OCI-LY7 (cell line): ENCODE measurements around the gene UTS2R. TPM values are rescaled to one million over a fixed set of nuclear protein-coding genes. Genes with fewer than 3 reads are reported as not detected.

ENCODE experiments used
- BruUV-seq: library from RNA; stranded (reverse); fragments of 400-500 nt; replicated peaks from 2 replicates; lab custom pipeline; 2021; lab: Mats Ljungman, UMichigan
- CTCF ChIA-PET: fragments of 300-600 bp; sonication (Branson Sonifier 250); formaldehyde crosslinking; loops from one replicate; lab custom pipeline; 2022; ENCODE audit warnings: antibody characterized with exemption; ENCODE audit not compliant: unreplicated experiment; lab: Charles Lee
- POLR2A ChIA-PET: fragments of 300-600 bp; sonication (Branson Sonifier 250); formaldehyde crosslinking; loops from one replicate; lab custom pipeline; 2022; ENCODE audit warnings: antibody characterized with exemption; lab: Charles Lee
- DNase-seq: peaks from one replicate; pipeline ENCODE4 v3.0.0-alpha.2; 2015; ENCODE audit warnings: low spot score
- H2AFZ ChIP-seq: fragments of 200-600 bp; sonication (generic), shearing (Covaris generic); 2 replicates; pipeline ENCODE4 v1.6.1; 2014; ENCODE audit warnings: mild to moderate bottlenecking, antibody characterized with exemption, low read length, moderate library complexity
- H3K27ac ChIP-seq: fragments of 200-600 bp; sonication (generic); 2 replicates; pipeline ENCODE4 v1.5.1; 2014; ENCODE audit warnings: mixed run types, low read depth, mild to moderate bottlenecking, moderate library complexity, low read length, inconsistent platforms; ENCODE audit not compliant: poor library complexity, severe bottlenecking
- H3K36me3 ChIP-seq: fragments of 200-600 bp; sonication (generic); 2 replicates; pipeline ENCODE4 v1.6.1; 2014; ENCODE audit warnings: mild to moderate bottlenecking, antibody characterized with exemption, low read length, moderate library complexity, mixed read lengths; ENCODE audit not compliant: insufficient read depth
- H3K4me1 ChIP-seq: fragments of 200-600 bp; sonication (generic); 2 replicates; pipeline ENCODE4 v1.5.1; 2014; ENCODE audit warnings: mild to moderate bottlenecking, low read length; ENCODE audit not compliant: insufficient read depth, poor library complexity, severe bottlenecking
- H3K4me2 ChIP-seq: fragments of 200-600 bp; sonication (generic); 2 replicates; pipeline ENCODE4 v1.6.1; 2014; ENCODE audit warnings: mild to moderate bottlenecking, low read length
- H3K4me3 ChIP-seq: fragments of 200-600 bp; sonication (generic); 2 replicates; pipeline ENCODE4 v1.5.1; 2014; ENCODE audit warnings: mild to moderate bottlenecking, low read depth, low read length; ENCODE audit not compliant: poor library complexity, severe bottlenecking
- H3K79me2 ChIP-seq: fragments of 200-600 bp; sonication (generic); 2 replicates; pipeline ENCODE4 v1.6.1; 2016; ENCODE audit warnings: low read depth, mild to moderate bottlenecking, low read length, moderate library complexity, mixed read lengths; ENCODE audit not compliant: insufficient read depth
- H3K9me2 ChIP-seq: fragments of 200-600 bp; sonication (generic); 2 replicates; pipeline ENCODE4 v1.6.1; 2016; ENCODE audit warnings: mild to moderate bottlenecking, low read length, mixed read lengths; ENCODE audit not compliant: insufficient read depth
- H3K9me3 ChIP-seq: fragments of 200-600 bp; sonication (generic); 2 replicates; pipeline ENCODE4 v1.6.1; 2014; ENCODE audit warnings: mild to moderate bottlenecking, mixed run types, low read length, mixed read lengths
- H4K20me1 ChIP-seq: fragments of 200-600 bp; sonication (generic); 2 replicates; pipeline ENCODE4 v1.6.1; 2014; ENCODE audit warnings: mild to moderate bottlenecking, antibody characterized with exemption, low read length, moderate library complexity, mixed read lengths; ENCODE audit not compliant: insufficient read depth
- CTCF ChIP-seq: fragments of 200-600 bp; sonication (generic); conservative IDR thresholded peaks from 2 replicates; pipeline ENCODE4 v1.5.1; 2014; ENCODE audit warnings: mild to moderate bottlenecking, antibody characterized with exemption, low read length, moderate library complexity, mixed read lengths
- EZH2phosphoT487 ChIP-seq: fragments of 200-600 bp; sonication (generic); IDR thresholded peaks from 2 replicates; pipeline ENCODE4 v1.6.1; 2018; ENCODE audit warnings: low read depth, borderline replicate concordance, mild to moderate bottlenecking, mixed run types, antibody characterized with exemption, low read length, moderate library complexity, mixed read lengths
- intact Hi-C: fragments of 100-400 bp; cut with micrococcal nuclease; formaldehyde crosslinking; loops from one replicate; pipeline ENCODE4 v1.10.0; 2022; ENCODE audit not compliant: unreplicated experiment
- total RNA-seq, 2 experiments: library from RNA; depleted of rRNA in 1 of 2; stranded (reverse); fragments of >200 nt in 1 of 2; shearing (Covaris generic) in 1 of 2; gene quantifications; 2 replicates each; pipeline ENCODE4 v1.2.3, GENCODE V29; 2014 to 2022

UTS2R gene
- total RNA-seq, 2 experiments from 2014 or later: 17.4 to 36.3 TPM

DNA sequence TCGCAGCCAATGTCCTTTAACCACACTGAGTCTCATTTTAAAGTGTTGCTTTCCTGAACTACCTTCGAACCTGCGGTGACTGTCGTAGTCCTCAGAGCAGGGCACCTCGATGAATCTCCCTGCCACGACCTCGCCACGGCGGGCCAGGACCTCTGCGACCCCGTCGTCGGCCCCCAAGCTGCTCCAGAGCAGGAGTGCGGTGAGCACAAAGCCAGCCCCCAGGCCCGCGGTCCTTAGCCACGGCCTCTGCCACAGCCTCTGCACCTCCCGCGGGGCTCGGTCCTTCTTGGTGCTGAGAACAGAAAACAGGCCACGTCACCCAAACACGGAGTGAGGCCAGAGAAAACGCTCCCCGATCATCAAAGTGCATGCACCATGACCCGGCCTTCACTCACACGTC, 43.8 kb downstream of the UTS2R start:
- H3K9me2 ChIP-seq: no peaks in the 10 kb centered on the region
- peaks cover 27% of the 10 kb centered on the region; the same call in 1 of the 2 replicates for H3K79me2 ChIP-seq
- peaks cover 20% of the 10 kb centered on the region for H3K4me1 ChIP-seq
- H2AFZ ChIP-seq: no peak overlapping the region
- no peak overlapping the region for H3K27ac ChIP-seq
- no peak overlapping the region for H3K4me2 ChIP-seq
- intact Hi-C loops: loop anchor here (5.0 kb wide), 3 partner anchors 42 to 183 kb away; partner anchors contain the start of gene NARF
- no peak for TF ChIP-seq CTCF
- TF ChIP-seq EZH2phosphoT487: no peak
- no TSS peak for BruUV-seq
- H3K4me3 ChIP-seq: no peak overlapping the region
- 0 out of 2 replicates have a peak, but pooled peaks cover 3% of the 10 kb centered on the region for H4K20me1 ChIP-seq
- no peaks in the 10 kb centered on the region for H3K9me3 ChIP-seq
- no peak for DNase-seq
- CTCF ChIA-PET: no interaction called here
- POLR2A ChIA-PET: no interaction called here
- H3K36me3 ChIP-seq: peaks cover 23% of the 10 kb centered on the region

- TF ChIP-seq EZH2phosphoT487: no peak
- ChIA-PET POLR2A (no interaction called here), CTCF (no interaction called here)
- Histone ChIP-seq H3K9me2 (no peaks in the 10 kb centered on the region), H3K27ac (no peak overlapping the region), H2AFZ (no peak overlapping the region), H3K36me3 (peaks cover 26% of the 10 kb centered on the region), H3K79me2 (peaks cover 27% of the 10 kb centered on the region; the same call in 1 of the 2 replicates), H3K4me3 (no peak overlapping the region), H4K20me1 (0 out of 2 replicates have a peak, but pooled peaks cover 3% of the 10 kb centered on the region), H3K4me1 (peaks cover 20% of the 10 kb centered on the region), H3K9me3 (no peaks in the 10 kb centered on the region), H3K4me2 (no peak overlapping the region)
- intact Hi-C loops: loop anchor here (5.0 kb wide), 3 partner anchors 42 to 183 kb away; partner anchors contain the start of gene NARF
- no TSS peak for BruUV-seq
- no peak for DNase-seq
Observed at GRCh38 chr17:82415786-82416185, 44.2 kb downstream of the UTS2R start.

GRCh38 chr17:82416264-82416663, 44.7 kb downstream of the UTS2R start:
- no peak overlapping the region for H3K27ac ChIP-seq
- no peak for TF ChIP-seq EZH2phosphoT487
- no peak for TF ChIP-seq CTCF
- 0 out of 2 replicates have a peak, but pooled peaks cover 3% of the 10 kb centered on the region for H4K20me1 ChIP-seq
- no peaks in the 10 kb centered on the region for H3K9me2 ChIP-seq
- BruUV-seq: no TSS peak
- CTCF ChIA-PET: no interaction called here
- intact Hi-C loops: loop anchor here (5.0 kb wide), 3 partner anchors 41 to 184 kb away; partner anchors contain the start of gene NARF
- H3K4me2 ChIP-seq: no peak overlapping the region
- peaks cover 20% of the 10 kb centered on the region for H3K4me1 ChIP-seq
- no peak overlapping the region for H3K4me3 ChIP-seq
- H3K36me3 ChIP-seq: peaks cover 31% of the 10 kb centered on the region
- H2AFZ ChIP-seq: no peak overlapping the region
- POLR2A ChIA-PET: interaction anchor here (1.8 kb wide), 1 partner anchor 58 kb away, joined by 6 read pairs; no protein-coding TSS in a partner anchor
- no peak for DNase-seq
- no peaks in the 10 kb centered on the region for H3K9me3 ChIP-seq
- H3K79me2 ChIP-seq: peaks cover 27% of the 10 kb centered on the region; the same call in 1 of the 2 replicates
